HCT116 (cell line): ENCODE results near the gene RYR3. TPM values are rescaled to one million over a fixed set of nuclear protein-coding genes. Genes with fewer than 3 reads are reported as not detected.

Experiments
- ATAC-seq: fragments of 200-7000 bp; cut with Tn5 transposase; 2 replicates; pipeline ENCODE4 v1.9.1; 2020; ENCODE audit warnings: mild to moderate bottlenecking, moderate library complexity
- BruUV-seq: library from RNA; stranded (reverse); fragments of 400-500 nt; replicated peaks from 2 replicates; lab custom pipeline; 2021; lab: Mats Ljungman, UMichigan
- CTCF ChIA-PET: fragments of 300-600 bp; sonication (Branson Sonifier 250); formaldehyde crosslinking; loops from one replicate; lab custom pipeline; 2021; ENCODE audit warnings: antibody characterized with exemption; lab: Charles Lee
- POLR2A ChIA-PET: fragments of 300-600, 350-600 bp; sonication (Branson Sonifier 250); formaldehyde crosslinking; loops from one replicate; lab custom pipeline; 2021; ENCODE audit warnings: antibody characterized with exemption; lab: Charles Lee
- RAD21 ChIA-PET, 2 experiments: fragments of 300-600 bp; sonication (Branson Sonifier 250); formaldehyde crosslinking; loops; one replicate each; lab custom pipeline; 2023; ENCODE audit warnings: low total read pairs in 2 of 2; ENCODE audit not compliant: uncharacterized antibody in 2 of 2, unreplicated experiment in 2 of 2, low non-redundant PET in 1 of 2; lab: Charles Lee
- DNase-seq: peaks from one replicate; pipeline ENCODE4 v3.0.0-alpha.2; 2010; ENCODE audit warnings: low read depth, low spot score
- H2AFZ ChIP-seq: fragments of 200-600 bp; shearing (Covaris generic), sonication (generic); 2 replicates; pipeline ENCODE4 v1.6.1; 2017; ENCODE audit warnings: low read depth, mixed run types, mixed read lengths, antibody characterized with exemption, low read length; ENCODE audit not compliant: poor library complexity, severe bottlenecking
- H3K27ac ChIP-seq: 2 replicates; pipeline ENCODE4 v1.5.1; 2012; ENCODE audit warnings: low read depth, low read length
- H3K27me3 ChIP-seq: fragments of 200-600 bp; sonication (generic); 2 replicates; pipeline ENCODE4 v1.6.1; 2016; ENCODE audit warnings: mixed run types, low read length, mixed read lengths; ENCODE audit not compliant: insufficient read depth
- H3K36me3 ChIP-seq, 2 experiments: fragments of 200-500 bp in 1 of 2; fragments of 200-600 bp in 1 of 2; sonication (Bioruptor generic) in 1 of 2; sonication (generic) in 1 of 2; 2 replicates each; pipeline versions ENCODE4 v1.5.1 to v1.6.1; 2014 to 2016; ENCODE audit warnings: low read length in 2 of 2, inconsistent platforms in 1 of 2, mixed read lengths in 1 of 2, mixed run types in 1 of 2; ENCODE audit not compliant: insufficient read depth in 2 of 2, control insufficient read depth in 1 of 2
- H3K4me1 ChIP-seq, 2 experiments: fragments of 200-600 bp in 1 of 2; sonication (generic) in 1 of 2; 2 replicates each; pipeline versions ENCODE4 v1.5.1 to v1.6.1; 2012 to 2017; ENCODE audit warnings: low read length in 2 of 2, inconsistent platforms in 1 of 2, mild to moderate bottlenecking in 1 of 2, mixed read lengths in 1 of 2, mixed run types in 1 of 2, moderate library complexity in 1 of 2; ENCODE audit not compliant: insufficient read depth in 2 of 2, control insufficient read depth in 1 of 2
- H3K4me2 ChIP-seq: fragments of 200-600 bp; sonication (generic); 2 replicates; pipeline ENCODE4 v1.6.1; 2017; ENCODE audit warnings: mixed run types, low read length, mixed read lengths
- H3K4me3 ChIP-seq, 2 experiments: fragments of 200-600 bp in 1 of 2; sonication (generic) in 1 of 2; replicated peaks in 1 of 2; 2 replicates each; pipeline ENCODE4 v1.5.1; 2011 to 2016; ENCODE audit warnings: low read length in 2 of 2, control low read depth in 1 of 2, low read depth in 1 of 2, mild to moderate bottlenecking in 1 of 2, mixed read lengths in 1 of 2, mixed run types in 1 of 2
- H3K79me2 ChIP-seq: fragments of 200-600 bp; sonication (generic); 2 replicates; pipeline ENCODE4 v1.6.1; 2017; ENCODE audit warnings: mild to moderate bottlenecking, mixed run types, low read length, moderate library complexity, mixed read lengths; ENCODE audit not compliant: insufficient read depth
- H3K9ac ChIP-seq: fragments of 200-600 bp; sonication (generic); 2 replicates; pipeline ENCODE4 v1.6.1; 2016; ENCODE audit warnings: low read length, mixed read lengths
- H3K9me2 ChIP-seq: fragments of 200-600 bp; sonication (generic), shearing (Covaris generic); 2 replicates; pipeline ENCODE4 v1.6.1; 2017; ENCODE audit warnings: mixed run types, mild to moderate bottlenecking, moderate library complexity; ENCODE audit not compliant: insufficient read depth
- H3K9me3 ChIP-seq, 2 experiments: fragments of 200-500 bp in 1 of 2; fragments of 200-600 bp in 1 of 2; sonication (Bioruptor generic) in 1 of 2; sonication (generic) in 1 of 2; 2 replicates each; pipeline ENCODE4 v1.6.1; 2014 to 2017; ENCODE audit warnings: low read length in 2 of 2, mixed read lengths in 2 of 2, inconsistent platforms in 1 of 2, low read depth in 1 of 2, mild to moderate bottlenecking in 1 of 2, mixed run types in 1 of 2, moderate library complexity in 1 of 2; ENCODE audit not compliant: control insufficient read depth in 1 of 2, insufficient read depth in 1 of 2
- H4K20me1 ChIP-seq: fragments of 200-600 bp; sonication (generic), shearing (Covaris generic); 2 replicates; pipeline ENCODE4 v1.6.1; 2017; ENCODE audit warnings: mixed run types, mild to moderate bottlenecking, moderate library complexity; ENCODE audit not compliant: insufficient read depth
- CBX3 ChIP-seq: IDR thresholded peaks from 2 replicates; pipeline ENCODE4 v1.6.1; 2012; ENCODE audit warnings: low read depth
- EGR1 ChIP-seq: IDR thresholded peaks from 2 replicates; pipeline ENCODE4 v1.6.1; 2012; ENCODE audit warnings: low read depth
- ELF1 ChIP-seq: IDR thresholded peaks from 2 replicates; pipeline ENCODE4 v1.6.1; 2012; ENCODE audit warnings: low read depth, borderline replicate concordance
- EZH2 ChIP-seq: fragments of 200-600 bp; sonication (generic); IDR thresholded peaks from 2 replicates; pipeline ENCODE4 v1.6.1; 2017; ENCODE audit warnings: antibody characterized with exemption, mixed run types
- EZH2phosphoT487 ChIP-seq: fragments of 200-600 bp; IDR thresholded peaks from 2 replicates; pipeline ENCODE4 v1.6.1; 2018; ENCODE audit warnings: antibody characterized with exemption, borderline replicate concordance
- FOSL1 ChIP-seq: IDR thresholded peaks from 2 replicates; pipeline ENCODE4 v1.6.1; 2012; ENCODE audit warnings: low read depth
- POLR2AphosphoS5 ChIP-seq: IDR thresholded peaks from 2 replicates; pipeline ENCODE4 v1.6.1; 2011; ENCODE audit warnings: mild to moderate bottlenecking, low read depth, low read length, moderate library complexity
- REST ChIP-seq: IDR thresholded peaks from 2 replicates; pipeline ENCODE4 v1.6.1; 2012; ENCODE audit warnings: low read depth
- SIN3A ChIP-seq: IDR thresholded peaks from 2 replicates; pipeline ENCODE4 v1.6.1; 2012; ENCODE audit warnings: low read depth
- SP1 ChIP-seq: IDR thresholded peaks from 2 replicates; pipeline ENCODE4 v1.6.1; 2012; ENCODE audit warnings: low read depth
- SRF ChIP-seq: IDR thresholded peaks from 2 replicates; pipeline ENCODE4 v1.6.1; 2012; ENCODE audit warnings: low read depth
- YY1 ChIP-seq: IDR thresholded peaks from 2 replicates; pipeline ENCODE4 v1.6.1; 2011; ENCODE audit warnings: low read length, low read depth, moderate library complexity, mild to moderate bottlenecking; ENCODE audit not compliant: insufficient replicate concordance; ENCODE audit errors: extremely low read depth
- ZBTB33 ChIP-seq: IDR thresholded peaks from 2 replicates; pipeline ENCODE4 v1.6.1; 2011; ENCODE audit warnings: mild to moderate bottlenecking, low read length, moderate library complexity; ENCODE audit not compliant: insufficient replicate concordance; ENCODE audit errors: extremely low read depth
- ZFX ChIP-seq: fragments of 450-650 bp; IDR thresholded peaks from 2 replicates; pipeline ENCODE4 v1.6.1; 2017
- intact Hi-C: fragments of 100-400 bp; cut with micrococcal nuclease; formaldehyde crosslinking; loops from 2 replicates; pipeline ENCODE4 v1.10.0; 2022
- total RNA-seq: library from RNA; stranded (reverse); gene quantifications from one replicate; pipeline ENCODE4 v1.2.1, GENCODE V29; 2021; ENCODE audit not compliant: unreplicated experiment

RYR3 gene
- total RNA-seq, 1 experiment from 2014 or later = not detected

DNA sequence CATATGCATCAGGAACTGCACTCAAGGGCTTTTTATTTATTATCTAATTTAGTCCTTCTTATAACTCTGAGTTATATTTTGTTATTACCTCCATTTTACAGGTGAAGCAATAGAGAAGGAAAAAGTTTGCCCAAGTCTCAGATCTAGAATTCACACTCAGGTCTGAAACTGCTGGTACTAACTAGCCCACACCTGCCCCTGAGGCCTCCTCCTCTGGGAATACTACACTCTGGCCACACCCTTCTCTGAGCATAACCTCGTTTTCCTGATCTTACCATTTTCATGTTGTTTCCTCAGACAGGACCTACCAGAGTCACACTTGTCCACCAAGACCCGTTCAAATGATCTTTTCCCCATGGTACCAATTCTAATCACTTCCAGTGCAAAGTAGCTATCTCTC is 563.4 kb downstream of the RYR3 start:
- Histone ChIP-seq H3K4me2 (no peak overlapping the region), H3K9me3 (no peaks in the 10 kb centered on the region), H2AFZ (no peak overlapping the region), H3K27me3 (no peaks in the 10 kb centered on the region), H3K36me3 (no peaks in the 10 kb centered on the region), H3K9me2 (no peaks in the 10 kb centered on the region), H3K4me3 (no peak overlapping the region), H3K79me2 (no peaks in the 10 kb centered on the region), H3K27ac (no peak overlapping the region), H3K9ac (no peak overlapping the region), H3K4me1 (no peaks in the 10 kb centered on the region), H4K20me1 (no peaks in the 10 kb centered on the region)
- ChIA-PET RAD21 (no interaction called here), CTCF (no interaction called here), POLR2A (no interaction called here)
- ATAC-seq (no peak), DNase-seq (no peak)
- TF ChIP-seq POLR2AphosphoS5 (no peak), EZH2phosphoT487 (no peak), ELF1 (no peak), ZFX (no peak), CBX3 (no peak), SRF (no peak), REST (no peak), EZH2 (no peak)
- no TSS peak for BruUV-seq
- intact Hi-C loops = no loop called here

DNA sequence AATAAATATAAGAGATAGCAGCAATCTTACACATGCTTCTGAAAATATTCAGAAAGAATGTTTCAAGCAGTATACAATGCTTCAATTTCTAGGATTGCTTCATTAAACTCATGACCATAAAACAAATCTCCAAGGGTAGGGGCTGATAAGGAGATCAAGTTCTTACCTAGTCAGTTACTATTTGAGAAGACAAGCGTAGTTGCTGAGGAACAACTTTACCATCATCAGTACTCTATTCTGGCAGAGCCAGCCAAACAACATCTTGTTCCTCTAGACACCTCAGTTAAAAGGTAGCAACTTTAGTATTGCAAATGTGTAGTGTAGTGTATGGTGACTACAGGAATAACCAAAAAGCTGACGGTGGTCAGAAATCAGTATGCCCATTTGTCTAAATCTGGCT is 572.2 kb downstream of the RYR3 start:
- no peaks in the 10 kb centered on the region for H3K9me3 ChIP-seq
- intact Hi-C loops = no loop called here
- TF ChIP-seq POLR2AphosphoS5 = no peak
- no peak for TF ChIP-seq EGR1
- TF ChIP-seq ZFX = no peak
- TF ChIP-seq EZH2 = no peak
- no peak for TF ChIP-seq YY1
- TF ChIP-seq SIN3A = no peak
- TF ChIP-seq FOSL1 = no peak
- TF ChIP-seq SP1 = no peak
- TF ChIP-seq ZBTB33 = no peak

More for the DNA sequence above, 572.2 kb downstream of the RYR3 start:
- no TSS peak for BruUV-seq
- Histone ChIP-seq H3K4me2 (no peak overlapping the region), H3K4me1 (no peaks in the 10 kb centered on the region), H3K4me3 (no peak overlapping the region), H3K9me2 (no peaks in the 10 kb centered on the region), H2AFZ (no peak overlapping the region), H3K27ac (no peak overlapping the region), H3K9ac (no peak overlapping the region), H3K36me3 (no peaks in the 10 kb centered on the region), H3K27me3 (no peaks in the 10 kb centered on the region), H3K79me2 (no peaks in the 10 kb centered on the region), H4K20me1 (no peaks in the 10 kb centered on the region)
- RAD21 ChIA-PET = no interaction called here
- CTCF ChIA-PET = no interaction called here
- ATAC-seq (no peak), DNase-seq (no peak)
- POLR2A ChIA-PET = no interaction called here
